GM12878 (cell line): ENCODE results near the gene PLK5. TPM values are rescaled to one million over a fixed set of nuclear protein-coding genes. Genes with fewer than 3 reads are reported as not detected.

Experiments used
- ATAC-seq: fragments of 200-7000 bp; cut with Tn5 transposase; 3 replicates; pipeline ENCODE4 v1.9.1; 2020; ENCODE audit warnings: mild to moderate bottlenecking, moderate library complexity
- BruUV-seq: library from RNA; stranded (reverse); fragments of 400-500 nt; replicated peaks from 2 replicates; lab custom pipeline; 2021; lab: Mats Ljungman, UMichigan
- CTCF ChIA-PET: fragments of 300-600 bp; sonication (Branson Sonifier 250); formaldehyde crosslinking; extraction: SDS; loops from one replicate; lab custom pipeline; 2021; ENCODE audit warnings: inconsistent platforms; lab: Yijun Ruan, JAX
- POLR2A ChIA-PET: fragments of 350-600 bp; formaldehyde crosslinking; extraction: SDS; loops from one replicate; lab custom pipeline; 2021; ENCODE audit warnings: inconsistent platforms; lab: Charles Lee
- RAD21 ChIA-PET: fragments of 300-600 bp; sonication (Branson Sonifier 250); formaldehyde crosslinking; loops from one replicate; lab custom pipeline; 2023; ENCODE audit warnings: antibody characterized with exemption; ENCODE audit not compliant: unreplicated experiment; lab: Charles Lee
- SMC1A ChIA-PET: fragments of 300-600 bp; sonication (Branson Sonifier 250); formaldehyde crosslinking; loops from one replicate; lab custom pipeline; 2023; ENCODE audit not compliant: unreplicated experiment, uncharacterized antibody; lab: Charles Lee
- DNase-seq: peaks from one replicate; pipeline ENCODE4 v3.0.0-alpha.2; 2011; ENCODE audit warnings: low read depth, low spot score
- FAIRE-seq: peaks from 3 replicates; lab custom pipeline; 2011; peaks lifted over from hg19 to GRCh38; lab: Jason Lieb, UNC
- H2AFZ ChIP-seq: 2 replicates; pipeline ENCODE4 v1.6.0; 2011; ENCODE audit warnings: low read depth, low read length, control low read depth; ENCODE audit not compliant: control insufficient read depth
- H3K27ac ChIP-seq: 2 replicates; pipeline ENCODE4 v1.5.1; 2011; ENCODE audit warnings: control low read depth; ENCODE audit not compliant: control insufficient read depth, insufficient read depth
- H3K27me3 ChIP-seq, 2 experiments: replicated peaks in 1 of 2; 2 replicates each; pipeline versions ENCODE4 v1.6.0 to v1.6.1; 2011; ENCODE audit warnings: low read length in 1 of 2; ENCODE audit not compliant: control insufficient read depth in 2 of 2, insufficient read depth in 2 of 2
- H3K36me3 ChIP-seq, 2 experiments: 2 replicates each; pipeline ENCODE4 v1.5.1; 2011; ENCODE audit warnings: low read length in 1 of 2; ENCODE audit not compliant: control insufficient read depth in 2 of 2, insufficient read depth in 2 of 2
- H3K4me1 ChIP-seq: 2 replicates; pipeline ENCODE4 v1.6.1; 2011; ENCODE audit warnings: mild to moderate bottlenecking, low read length, moderate library complexity, mixed read lengths; ENCODE audit not compliant: control insufficient read depth, insufficient read depth
- H3K4me2 ChIP-seq: 2 replicates; pipeline ENCODE4 v1.6.0; 2011; ENCODE audit warnings: control low read depth; ENCODE audit not compliant: control insufficient read depth, insufficient read depth
- H3K4me3 ChIP-seq: fragments of 200-600 bp; sonication (generic); 2 replicates; pipeline ENCODE4 v1.5.1; 2016
- H3K79me2 ChIP-seq: 2 replicates; pipeline ENCODE4 v1.6.0; 2011; ENCODE audit warnings: low read length; ENCODE audit not compliant: control insufficient read depth, insufficient read depth
- H3K9ac ChIP-seq: 2 replicates; pipeline ENCODE4 v1.8.0; 2011; ENCODE audit warnings: low read length, control low read depth, mixed read lengths; ENCODE audit not compliant: control insufficient read depth, insufficient read depth
- H3K9me3 ChIP-seq: replicated peaks from 3 replicates; pipeline ENCODE4 v1.5.1; 2011; ENCODE audit warnings: mild to moderate bottlenecking, low read length; ENCODE audit not compliant: control insufficient read depth, insufficient read depth
- H4K20me1 ChIP-seq: 2 replicates; pipeline ENCODE4 v1.6.0; 2011; ENCODE audit not compliant: control insufficient read depth, insufficient read depth
- HDAC6 ChIP-seq: fragments of 200-600 bp; sonication (generic); IDR thresholded peaks from one replicate; pipeline ENCODE4 v1.8.0; 2017; ENCODE audit warnings: antibody characterized with exemption; ENCODE audit not compliant: unreplicated experiment
- MTA3 ChIP-seq: IDR thresholded peaks from 2 replicates; pipeline ENCODE4 v1.6.1; 2012; ENCODE audit warnings: low read length, inconsistent platforms, borderline replicate concordance
- SMC3 ChIP-seq: IDR thresholded peaks from 2 replicates; pipeline ENCODE4 v1.6.1; 2011; ENCODE audit warnings: low read length, improper control_type of control experiment, borderline replicate concordance
- TAF1 ChIP-seq: IDR thresholded peaks from 2 replicates; pipeline ENCODE4 v1.6.1; 2011; ENCODE audit warnings: mild to moderate bottlenecking, low read depth, low read length, borderline replicate concordance
- WGBS: methylation state at CpG from one replicate; pipeline ENCODE4 v1.1.6; 2016; ENCODE audit warnings: low lambda C conversion rate; ENCODE audit not compliant: insufficient replicate concordance, insufficient coverage; ENCODE audit errors: missing lambda C conversion rate; 5-methylcytosine and 5-hydroxymethylcytosine counted together
- in situ Hi-C: fragments of 300-500 bp; cut with MboI; formaldehyde crosslinking; loops from 9 replicates; pipeline ENCODE4 v1.14.3; 2018; ENCODE audit warnings: mixed read lengths
- intact Hi-C: fragments of 100-400 bp; cut with micrococcal nuclease; formaldehyde crosslinking; loops from one replicate; pipeline ENCODE4 v1.14.2; 2022; ENCODE audit not compliant: unreplicated experiment
- polyA plus RNA-seq, 11 experiments: library from polyadenylated mRNA; depleted of rRNA in 4 of 11; unstranded in 6 of 11; stranded (reverse) in 5 of 11; fragments of >200 nt; fragmentation: Nextera tagmentation in 4 of 11; fragmentation: Illumina TruSeq in 1 of 11; extraction: Ambion mirVana in 4 of 11; extraction: Trizol in 1 of 11; gene quantifications; 1 replicate in 1 of 11; 2 replicates in 10 of 11; pipeline versions ENCODE4 v1.2.1 to v1.2.3, GENCODE V29; 2011 to 2016; ENCODE audit warnings: inconsistent platforms in 2 of 11, missing spikeins in 2 of 11, low read depth in 1 of 11
- total RNA-seq, 4 experiments: library from RNA; depleted of rRNA in 3 of 4; stranded (reverse); fragments of >200 nt in 3 of 4; fragmentation: Illumina TruSeq in 1 of 4; extraction: Trizol in 1 of 4; gene quantifications; 2 replicates each; pipeline versions ENCODE4 v1.2.1 to v1.2.3, GENCODE V29; 2013 to 2021
- TF ChIP-seq, protein P1 (sequence below): fragments of 450-650 bp; IDR thresholded peaks from 2 replicates; pipeline ENCODE4 v1.6.1; 2017; ENCODE audit warnings: antibody characterized with exemption, mild to moderate bottlenecking, moderate library complexity
- TF ChIP-seq, protein P2 (sequence below): fragments of 450-650 bp; conservative IDR thresholded peaks from 2 replicates; pipeline ENCODE4 v1.6.1; 2017; ENCODE audit warnings: mild to moderate bottlenecking, moderate library complexity
- TF ChIP-seq, protein P3 (sequence below): fragments of 450-650 bp; IDR thresholded peaks from 2 replicates; pipeline ENCODE4 v1.6.1; 2018; ENCODE audit warnings: borderline replicate concordance, mild to moderate bottlenecking; ENCODE audit not compliant: partially characterized antibody

The PLK5 gene
- total and polyA plus RNA-seq, 10 of the 15 experiments (the other 5 are each of a cell fraction or from before 2014, with no cell fraction given): 0.13 TPM; not detected in 9

DNA sequence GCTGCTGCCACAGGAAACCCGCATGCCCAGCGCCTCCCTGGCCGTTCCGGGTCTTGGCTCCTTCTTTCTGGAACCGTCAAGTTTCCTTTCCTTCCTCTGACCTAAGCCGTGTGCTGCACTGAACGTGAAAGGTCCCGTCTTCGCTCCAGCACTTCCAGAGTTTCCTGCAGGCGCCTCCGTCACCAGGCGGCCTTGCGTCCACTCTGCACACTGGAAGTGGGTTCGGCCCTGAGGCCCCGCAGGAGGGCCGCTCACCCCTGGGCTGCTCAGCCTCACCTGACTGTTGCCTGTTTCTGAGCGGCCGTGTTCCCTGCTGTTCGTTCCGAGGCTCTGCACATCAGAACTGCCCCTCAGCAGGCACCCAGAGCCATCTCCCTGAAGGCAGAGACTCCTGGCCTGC is 56.5 kb downstream of the PLK5 start:
- H3K4me1 ChIP-seq: no peaks in the 10 kb centered on the region
- no TSS peak for BruUV-seq
- in situ Hi-C loops: no loop called here
- H3K9ac ChIP-seq: no peak overlapping the region
- no peak overlapping the region for H3K4me2 ChIP-seq
- no peaks in the 10 kb centered on the region for H3K27me3 ChIP-seq
- no peak for ATAC-seq
- RAD21 ChIA-PET: no interaction called here
- WGBS: 95% methylated on average over 20 of the region's 20 CpGs
- peaks cover 5 to 21% of the 10 kb centered on the region in 2 experiments for H3K36me3 ChIP-seq
- H3K27ac ChIP-seq: no peak overlapping the region
- CTCF ChIA-PET: no interaction called here
- no peaks in the 10 kb centered on the region for H3K9me3 ChIP-seq
- POLR2A ChIA-PET: no interaction called here
- FAIRE-seq: no peak
- intact Hi-C loops: no loop called here
- H3K79me2 ChIP-seq: no peaks in the 10 kb centered on the region
- H4K20me1 ChIP-seq: no peaks in the 10 kb centered on the region
- SMC1A ChIA-PET: no interaction called here
- H2AFZ ChIP-seq: no peak overlapping the region
- TF ChIP-seq, protein P1, sequence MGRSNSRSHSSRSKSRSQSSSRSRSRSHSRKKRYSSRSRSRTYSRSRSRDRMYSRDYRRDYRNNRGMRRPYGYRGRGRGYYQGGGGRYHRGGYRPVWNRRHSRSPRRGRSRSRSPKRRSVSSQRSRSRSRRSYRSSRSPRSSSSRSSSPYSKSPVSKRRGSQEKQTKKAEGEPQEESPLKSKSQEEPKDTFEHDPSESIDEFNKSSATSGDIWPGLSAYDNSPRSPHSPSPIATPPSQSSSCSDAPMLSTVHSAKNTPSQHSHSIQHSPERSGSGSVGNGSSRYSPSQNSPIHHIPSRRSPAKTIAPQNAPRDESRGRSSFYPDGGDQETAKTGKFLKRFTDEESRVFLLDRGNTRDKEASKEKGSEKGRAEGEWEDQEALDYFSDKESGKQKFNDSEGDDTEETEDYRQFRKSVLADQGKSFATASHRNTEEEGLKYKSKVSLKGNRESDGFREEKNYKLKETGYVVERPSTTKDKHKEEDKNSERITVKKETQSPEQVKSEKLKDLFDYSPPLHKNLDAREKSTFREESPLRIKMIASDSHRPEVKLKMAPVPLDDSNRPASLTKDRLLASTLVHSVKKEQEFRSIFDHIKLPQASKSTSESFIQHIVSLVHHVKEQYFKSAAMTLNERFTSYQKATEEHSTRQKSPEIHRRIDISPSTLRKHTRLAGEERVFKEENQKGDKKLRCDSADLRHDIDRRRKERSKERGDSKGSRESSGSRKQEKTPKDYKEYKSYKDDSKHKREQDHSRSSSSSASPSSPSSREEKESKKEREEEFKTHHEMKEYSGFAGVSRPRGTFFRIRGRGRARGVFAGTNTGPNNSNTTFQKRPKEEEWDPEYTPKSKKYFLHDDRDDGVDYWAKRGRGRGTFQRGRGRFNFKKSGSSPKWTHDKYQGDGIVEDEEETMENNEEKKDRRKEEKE: no peak
- no peak for TF ChIP-seq SMC3
- TF ChIP-seq TAF1: no peak
- no peak for TF ChIP-seq HDAC6
- TF ChIP-seq MTA3: no peak
- TF ChIP-seq, protein P2, sequence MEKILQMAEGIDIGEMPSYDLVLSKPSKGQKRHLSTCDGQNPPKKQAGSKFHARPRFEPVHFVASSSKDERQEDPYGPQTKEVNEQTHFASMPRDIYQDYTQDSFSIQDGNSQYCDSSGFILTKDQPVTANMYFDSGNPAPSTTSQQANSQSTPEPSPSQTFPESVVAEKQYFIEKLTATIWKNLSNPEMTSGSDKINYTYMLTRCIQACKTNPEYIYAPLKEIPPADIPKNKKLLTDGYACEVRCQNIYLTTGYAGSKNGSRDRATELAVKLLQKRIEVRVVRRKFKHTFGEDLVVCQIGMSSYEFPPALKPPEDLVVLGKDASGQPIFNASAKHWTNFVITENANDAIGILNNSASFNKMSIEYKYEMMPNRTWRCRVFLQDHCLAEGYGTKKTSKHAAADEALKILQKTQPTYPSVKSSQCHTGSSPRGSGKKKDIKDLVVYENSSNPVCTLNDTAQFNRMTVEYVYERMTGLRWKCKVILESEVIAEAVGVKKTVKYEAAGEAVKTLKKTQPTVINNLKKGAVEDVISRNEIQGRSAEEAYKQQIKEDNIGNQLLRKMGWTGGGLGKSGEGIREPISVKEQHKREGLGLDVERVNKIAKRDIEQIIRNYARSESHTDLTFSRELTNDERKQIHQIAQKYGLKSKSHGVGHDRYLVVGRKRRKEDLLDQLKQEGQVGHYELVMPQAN: no peak
- TF ChIP-seq, protein P3, sequence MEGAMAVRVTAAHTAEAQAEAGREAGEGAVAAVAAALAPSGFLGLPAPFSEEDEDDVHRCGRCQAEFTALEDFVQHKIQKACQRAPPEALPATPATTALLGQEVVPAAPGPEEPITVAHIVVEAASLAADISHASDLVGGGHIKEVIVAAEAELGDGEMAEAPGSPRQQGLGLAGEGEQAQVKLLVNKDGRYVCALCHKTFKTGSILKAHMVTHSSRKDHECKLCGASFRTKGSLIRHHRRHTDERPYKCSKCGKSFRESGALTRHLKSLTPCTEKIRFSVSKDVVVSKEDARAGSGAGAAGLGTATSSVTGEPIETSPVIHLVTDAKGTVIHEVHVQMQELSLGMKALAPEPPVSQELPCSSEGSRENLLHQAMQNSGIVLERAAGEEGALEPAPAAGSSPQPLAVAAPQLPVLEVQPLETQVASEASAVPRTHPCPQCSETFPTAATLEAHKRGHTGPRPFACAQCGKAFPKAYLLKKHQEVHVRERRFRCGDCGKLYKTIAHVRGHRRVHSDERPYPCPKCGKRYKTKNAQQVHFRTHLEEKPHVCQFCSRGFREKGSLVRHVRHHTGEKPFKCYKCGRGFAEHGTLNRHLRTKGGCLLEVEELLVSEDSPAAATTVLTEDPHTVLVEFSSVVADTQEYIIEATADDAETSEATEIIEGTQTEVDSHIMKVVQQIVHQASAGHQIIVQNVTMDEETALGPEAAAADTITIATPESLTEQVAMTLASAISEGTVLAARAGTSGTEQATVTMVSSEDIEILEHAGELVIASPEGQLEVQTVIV: no peak
- H3K4me3 ChIP-seq: no peak overlapping the region
- no peak for DNase-seq
